H1 (cell line): ENCODE measurements around the gene PREB. TPM values are rescaled to one million over a fixed set of nuclear protein-coding genes. Genes with fewer than 3 reads are reported as not detected.

Experiments
- CHD1 ChIP-seq: IDR thresholded peaks from 2 replicates; pipeline ENCODE4 v1.6.1; 2012; ENCODE audit warnings: low read depth, low read length, improper control_type of control experiment
- EZH2 ChIP-seq: fragments of 200-600 bp; sonication (generic); IDR thresholded peaks from 2 replicates; pipeline ENCODE4 v1.7.1; 2012; ENCODE audit warnings: low read depth, mild to moderate bottlenecking, moderate library complexity, low read length, inconsistent platforms; ENCODE audit not compliant: severe bottlenecking
- HDAC2 ChIP-seq, 2 experiments: fragments of 300-600 bp in 1 of 2; sonication (generic) in 1 of 2; IDR thresholded peaks; 2 replicates each; pipeline ENCODE4 v1.6.1; 2011 to 2012; ENCODE audit warnings: low read depth in 2 of 2, low read length in 2 of 2, mild to moderate bottlenecking in 2 of 2, moderate library complexity in 2 of 2, borderline replicate concordance in 1 of 2, inconsistent platforms in 1 of 2
- JUND ChIP-seq: IDR thresholded peaks from 2 replicates; pipeline ENCODE4 v1.6.1; 2011; ENCODE audit warnings: mild to moderate bottlenecking, improper control_type of control experiment, low read length
- KDM5A ChIP-seq: fragments of 200-600 bp; IDR thresholded peaks from 2 replicates; pipeline ENCODE4 v1.7.1; 2012; ENCODE audit warnings: mild to moderate bottlenecking, low read length, inconsistent platforms, mixed read lengths
- MAFK ChIP-seq: IDR thresholded peaks from 2 replicates; pipeline ENCODE4 v1.6.1; 2012; ENCODE audit warnings: low read depth, mild to moderate bottlenecking, improper control_type of control experiment, low read length
- MAX ChIP-seq: IDR thresholded peaks from 2 replicates; pipeline ENCODE4 v1.6.1; 2012; ENCODE audit warnings: inconsistent platforms
- NANOG ChIP-seq: IDR thresholded peaks from 2 replicates; pipeline ENCODE4 v1.6.1; 2011; ENCODE audit warnings: low read length, low read depth, mild to moderate bottlenecking, inconsistent platforms; ENCODE audit not compliant: insufficient read depth, poor library complexity, severe bottlenecking
- RFX5 ChIP-seq: IDR thresholded peaks from 2 replicates; pipeline ENCODE4 v1.6.1; 2011; ENCODE audit warnings: low read depth, low read length, improper control_type of control experiment, borderline replicate concordance
- SIN3A ChIP-seq, 2 experiments: IDR thresholded peaks in 1 of 2; conservative IDR thresholded peaks in 1 of 2; 2 replicates each; pipeline ENCODE4 v1.6.1; 2011 to 2012; ENCODE audit warnings: low read length in 2 of 2, improper control_type of control experiment in 1 of 2, low read depth in 1 of 2, mild to moderate bottlenecking in 1 of 2
- SP2 ChIP-seq: IDR thresholded peaks from 2 replicates; pipeline ENCODE4 v1.6.1; 2012; ENCODE audit warnings: mild to moderate bottlenecking, low read length, inconsistent platforms
- SUZ12 ChIP-seq: fragments of 200-600 bp; sonication (generic); IDR thresholded peaks from 2 replicates; pipeline ENCODE4 v1.6.1; 2012; ENCODE audit warnings: mild to moderate bottlenecking, inconsistent platforms, low read length, moderate library complexity, mixed read lengths
- TEAD4 ChIP-seq: IDR thresholded peaks from 2 replicates; pipeline ENCODE4 v1.6.1; 2012; ENCODE audit warnings: low read depth, low read length, inconsistent platforms, mixed read lengths
- polyA plus RNA-seq, 7 experiments: library from polyadenylated mRNA; depleted of rRNA in 3 of 7; stranded (reverse) in 5 of 7; unstranded in 2 of 7; fragments of >200 nt in 5 of 7; fragments of 200-250 nt in 2 of 7; gene quantifications; 1 replicate in 5 of 7; 2 replicates in 1 of 7; 4 replicates in 1 of 7; pipeline versions ENCODE4 v1.2.1 to v1.2.3, GENCODE V29; 2011 to 2013; ENCODE audit warnings: missing spikeins in 2 of 7, mixed read lengths in 2 of 7
- total RNA-seq: library from RNA; stranded (reverse); fragmentation: NEBNext Ultra II Directional; extraction: Animal tissue kit (Norgen Biotek cat#: 25700); gene quantifications from 2 replicates; pipeline ENCODE4 v1.2.1, GENCODE V29; 2021

Gene PREB
- total and polyA plus RNA-seq, 2 of the 8 experiments (the other 6 are each of a cell fraction or from before 2014, with no cell fraction given), result 54.1 to 72.2 TPM

GRCh38 chr2:27086724-27087593 is 47.5 kb downstream of the PREB start, which contains the start of gene KHK (continued):
- TF ChIP-seq HDAC2 (IDR thresholded peaks at IDR 0.05; ENCODE audit: borderline replicate concordance in 1 of 2, low read depth in 2 of 2, low read length in 2 of 2) (peak in 1 of 2 experiments; percentile 68; a peak in 2 of 4 replicates), TEAD4 (no peak), SUZ12 (no peak), EZH2 (no peak), NANOG (no peak), KDM5A (no peak), MAX (no peak), CHD1 (no peak), JUND (no peak), MAFK (no peak), RFX5 (no peak), SIN3A (conservative IDR thresholded peaks at IDR 0.05 in 1 of 2, IDR thresholded peaks at IDR 0.05 in 1 of 2; ENCODE audit: low read depth in 1 of 2, low read length in 2 of 2) (peak; percentile 61 to 62; a peak in 2 of 4 replicates), SP2 (no peak)
